ENCODE results near the gene MYH2.

DNA sequence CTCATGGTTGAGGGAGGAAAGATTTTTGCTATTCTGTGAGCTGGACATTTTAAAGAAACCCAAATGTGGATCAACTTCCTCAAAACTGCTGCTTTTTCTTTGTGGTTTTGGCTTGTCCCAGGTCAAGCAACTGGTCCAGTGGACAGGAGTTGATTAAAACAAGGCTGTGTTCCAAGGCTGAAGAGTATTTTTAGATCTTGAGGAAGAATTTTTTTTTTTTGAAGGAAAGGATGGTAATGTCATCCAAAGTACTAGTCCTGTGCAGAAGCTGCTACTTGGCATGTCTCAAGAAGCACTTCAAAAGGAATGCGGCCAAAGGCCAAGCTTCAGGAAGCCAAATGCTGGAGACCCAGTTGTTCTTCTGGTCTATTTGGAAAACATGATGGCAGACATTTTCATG is 8.0 kb upstream of the MYH2 start:
- no peak for TF ChIP-seq POLR2AphosphoS5 (IDR thresholded peaks at IDR 0.05)
- TF ChIP-seq, protein P1, sequence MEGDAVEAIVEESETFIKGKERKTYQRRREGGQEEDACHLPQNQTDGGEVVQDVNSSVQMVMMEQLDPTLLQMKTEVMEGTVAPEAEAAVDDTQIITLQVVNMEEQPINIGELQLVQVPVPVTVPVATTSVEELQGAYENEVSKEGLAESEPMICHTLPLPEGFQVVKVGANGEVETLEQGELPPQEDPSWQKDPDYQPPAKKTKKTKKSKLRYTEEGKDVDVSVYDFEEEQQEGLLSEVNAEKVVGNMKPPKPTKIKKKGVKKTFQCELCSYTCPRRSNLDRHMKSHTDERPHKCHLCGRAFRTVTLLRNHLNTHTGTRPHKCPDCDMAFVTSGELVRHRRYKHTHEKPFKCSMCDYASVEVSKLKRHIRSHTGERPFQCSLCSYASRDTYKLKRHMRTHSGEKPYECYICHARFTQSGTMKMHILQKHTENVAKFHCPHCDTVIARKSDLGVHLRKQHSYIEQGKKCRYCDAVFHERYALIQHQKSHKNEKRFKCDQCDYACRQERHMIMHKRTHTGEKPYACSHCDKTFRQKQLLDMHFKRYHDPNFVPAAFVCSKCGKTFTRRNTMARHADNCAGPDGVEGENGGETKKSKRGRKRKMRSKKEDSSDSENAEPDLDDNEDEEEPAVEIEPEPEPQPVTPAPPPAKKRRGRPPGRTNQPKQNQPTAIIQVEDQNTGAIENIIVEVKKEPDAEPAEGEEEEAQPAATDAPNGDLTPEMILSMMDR (IDR thresholded peaks at IDR 0.05), result no peak
- no peak for TF ChIP-seq EP300 (IDR thresholded peaks at IDR 0.05)
- no peak for TF ChIP-seq POLR2A (IDR thresholded peaks at IDR 0.05; ENCODE audit: low read depth)

Measured in esophagus muscularis mucosa (tissue), 4 donors.